ENCODE results near the gene CAPN9.
"Not testable (repeated sequence)": the region's sequence is repeated elsewhere in the genome, so short reads cannot be mapped to it uniquely, and the experiment has no call there.

CAPN9 gene

GRCh38 chr1:230833511-230833910 lies 86.3 kb downstream of the CAPN9 start:
- no peak for ATAC-seq (replicated peaks; ENCODE audit: extremely low read depth, poor library complexity, severe bottlenecking)
- H3K4me1 Mint-ChIP-seq = no peaks in the 10 kb centered on the region
- H3K27ac Mint-ChIP-seq (ENCODE audit: low read depth) = no peak overlapping the region

GRCh38 chr1:230834292-230834691 lies 87.1 kb downstream of the CAPN9 start:
- H3K4me3 Mint-ChIP-seq = no peak overlapping the region
- H3K4me1 Mint-ChIP-seq = no peaks in the 10 kb centered on the region
- no peaks in the 10 kb centered on the region for H3K9me3 Mint-ChIP-seq
- DNase-seq (ENCODE audit: low spot score in 2 of 2) = no peak
- ATAC-seq (replicated peaks; ENCODE audit: extremely low read depth, poor library complexity, severe bottlenecking) = no peak
- H3K27ac Mint-ChIP-seq (ENCODE audit: low read depth) = no peak overlapping the region
- H3K36me3 Mint-ChIP-seq (ENCODE audit: insufficient read depth) = peaks cover 1% of the 10 kb centered on the region
- H3K27me3 Mint-ChIP-seq = peaks cover 35% of the 10 kb centered on the region

More at GRCh38 chr1:230833511-230833910, 86.3 kb downstream of the CAPN9 start:
- Mint-ChIP-seq H3K27me3 (peaks cover 35% of the 10 kb centered on the region), H3K36me3 (ENCODE audit: insufficient read depth) (peaks cover 1% of the 10 kb centered on the region), H3K4me3 (no peak overlapping the region), H3K9me3 (no peaks in the 10 kb centered on the region)
- DNase-seq (ENCODE audit: low spot score in 2 of 2) = no peak

GRCh38 chr1:230836347-230836746 lies 89.2 kb downstream of the CAPN9 start:
- Mint-ChIP-seq H3K9me3 (no peaks in the 10 kb centered on the region), H3K36me3 (ENCODE audit: insufficient read depth) (peaks cover 1% of the 10 kb centered on the region), H3K4me3 (no peak overlapping the region), H3K27me3 (peaks cover 35% of the 10 kb centered on the region), H3K27ac (ENCODE audit: low read depth) (no peak overlapping the region), H3K4me1 (no peaks in the 10 kb centered on the region)
- no peak for DNase-seq (ENCODE audit: low spot score in 2 of 2)
- ATAC-seq (replicated peaks; ENCODE audit: extremely low read depth, poor library complexity, severe bottlenecking) = no peak

- no peak overlapping the region for H3K4me3 Mint-ChIP-seq
- DNase-seq (ENCODE audit: low spot score in 2 of 2) = no peak
- no peaks in the 10 kb centered on the region for H3K4me1 Mint-ChIP-seq
- no peak overlapping the region for H3K27ac Mint-ChIP-seq (ENCODE audit: low read depth)
- ATAC-seq (replicated peaks; ENCODE audit: extremely low read depth, poor library complexity, severe bottlenecking) = no peak
- H3K9me3 Mint-ChIP-seq = no peaks in the 10 kb centered on the region
- peaks cover 33% of the 10 kb centered on the region for H3K27me3 Mint-ChIP-seq
- H3K36me3 Mint-ChIP-seq (ENCODE audit: insufficient read depth) = peaks cover 1% of the 10 kb centered on the region
Observed at GRCh38 chr1:230836793-230837192, 89.6 kb downstream of the CAPN9 start.

GRCh38 chr1:230839173-230839572 lies 92.0 kb downstream of the CAPN9 start:
- no peak overlapping the region for H3K4me3 Mint-ChIP-seq
- H3K4me1 Mint-ChIP-seq = no peaks in the 10 kb centered on the region
- peaks cover under 1% of the 10 kb centered on the region for H3K36me3 Mint-ChIP-seq (ENCODE audit: insufficient read depth)
- DNase-seq (ENCODE audit: low spot score in 2 of 2) = no peak
- no peak overlapping the region for H3K27ac Mint-ChIP-seq (ENCODE audit: low read depth)
- ATAC-seq (replicated peaks; ENCODE audit: extremely low read depth, poor library complexity, severe bottlenecking) = no peak
- H3K9me3 Mint-ChIP-seq = no peaks in the 10 kb centered on the region
- peaks cover 10% of the 10 kb centered on the region for H3K27me3 Mint-ChIP-seq

GRCh38 chr1:230842801-230843200 lies 95.6 kb downstream of the CAPN9 start:
- H3K4me1 Mint-ChIP-seq = no peaks in the 10 kb centered on the region
- DNase-seq (ENCODE audit: low spot score in 2 of 2) = no peak
- H3K4me3 Mint-ChIP-seq = no peak overlapping the region
- H3K27me3 Mint-ChIP-seq = no peaks in the 10 kb centered on the region
- no peak overlapping the region for H3K27ac Mint-ChIP-seq (ENCODE audit: low read depth)
- ATAC-seq (replicated peaks; ENCODE audit: extremely low read depth, poor library complexity, severe bottlenecking) = no peak
- H3K36me3 Mint-ChIP-seq (ENCODE audit: insufficient read depth) = peaks cover 2% of the 10 kb centered on the region
- no peaks in the 10 kb centered on the region for H3K9me3 Mint-ChIP-seq

GRCh38 chr1:230843503-230844309 lies 96.5 kb downstream of the CAPN9 start:
- no peak overlapping the region for H3K27ac Mint-ChIP-seq (ENCODE audit: low read depth)
- no peaks in the 10 kb centered on the region for H3K27me3 Mint-ChIP-seq
- H3K4me3 Mint-ChIP-seq = no peak overlapping the region
- H3K36me3 Mint-ChIP-seq (ENCODE audit: insufficient read depth) = peaks cover 2% of the 10 kb centered on the region
- no peaks in the 10 kb centered on the region for H3K4me1 Mint-ChIP-seq
- DNase-seq (ENCODE audit: low spot score in 2 of 2) (no peak), ATAC-seq (replicated peaks; ENCODE audit: extremely low read depth, poor library complexity, severe bottlenecking) (no peak)
- no peaks in the 10 kb centered on the region for H3K9me3 Mint-ChIP-seq

GRCh38 chr1:230844561-230844960 lies 97.4 kb downstream of the CAPN9 start:
- ATAC-seq (replicated peaks; ENCODE audit: extremely low read depth, poor library complexity, severe bottlenecking) (no peak), DNase-seq (ENCODE audit: low spot score in 2 of 2) (no peak)
- no peak overlapping the region for H3K4me3 Mint-ChIP-seq
- H3K36me3 Mint-ChIP-seq (ENCODE audit: insufficient read depth) = peaks cover 2% of the 10 kb centered on the region
- no peaks in the 10 kb centered on the region for H3K4me1 Mint-ChIP-seq
- no peaks in the 10 kb centered on the region for H3K9me3 Mint-ChIP-seq
- H3K27me3 Mint-ChIP-seq = no peaks in the 10 kb centered on the region
- no peak overlapping the region for H3K27ac Mint-ChIP-seq (ENCODE audit: low read depth)

- not testable (repeated sequence) for H3K36me3 Mint-ChIP-seq (ENCODE audit: insufficient read depth); H3K9me3 Mint-ChIP-seq; H3K27ac Mint-ChIP-seq (ENCODE audit: low read depth); H3K27me3 Mint-ChIP-seq; DNase-seq (ENCODE audit: low spot score in 2 of 2); H3K4me1 Mint-ChIP-seq; ATAC-seq (replicated peaks; ENCODE audit: extremely low read depth, poor library complexity, severe bottlenecking); H3K4me3 Mint-ChIP-seq
Observed at GRCh38 chr1:230845184-230845583, 98.0 kb downstream of the CAPN9 start.

GRCh38 chr1:230848235-230848634 lies 101.0 kb downstream of the CAPN9 start:
- ATAC-seq (replicated peaks; ENCODE audit: extremely low read depth, poor library complexity, severe bottlenecking) (no peak), DNase-seq (ENCODE audit: low spot score in 2 of 2) (no peak)
- Mint-ChIP-seq H3K36me3 (ENCODE audit: insufficient read depth) (peaks cover 2% of the 10 kb centered on the region), H3K4me3 (no peak overlapping the region), H3K27me3 (no peaks in the 10 kb centered on the region), H3K4me1 (no peaks in the 10 kb centered on the region), H3K27ac (ENCODE audit: low read depth) (no peak overlapping the region), H3K9me3 (no peaks in the 10 kb centered on the region)

- DNase-seq (ENCODE audit: low spot score in 2 of 2) (no peak), ATAC-seq (replicated peaks; ENCODE audit: extremely low read depth, poor library complexity, severe bottlenecking) (no peak)
- H3K9me3 Mint-ChIP-seq = no peaks in the 10 kb centered on the region
- no peaks in the 10 kb centered on the region for H3K36me3 Mint-ChIP-seq (ENCODE audit: insufficient read depth)
- H3K27me3 Mint-ChIP-seq = no peaks in the 10 kb centered on the region
- no peak overlapping the region for H3K27ac Mint-ChIP-seq (ENCODE audit: low read depth)
- no peak overlapping the region for H3K4me3 Mint-ChIP-seq
- no peaks in the 10 kb centered on the region for H3K4me1 Mint-ChIP-seq
Observed at GRCh38 chr1:230849451-230850224, 102.5 kb downstream of the CAPN9 start.

- Mint-ChIP-seq H3K9me3 (no peaks in the 10 kb centered on the region), H3K27me3 (no peaks in the 10 kb centered on the region), H3K4me1 (no peaks in the 10 kb centered on the region), H3K36me3 (ENCODE audit: insufficient read depth) (no peaks in the 10 kb centered on the region), H3K27ac (ENCODE audit: low read depth) (no peak overlapping the region), H3K4me3 (no peak overlapping the region)
- DNase-seq (ENCODE audit: low spot score in 2 of 2) = no peak
- no peak for ATAC-seq (replicated peaks; ENCODE audit: extremely low read depth, poor library complexity, severe bottlenecking)
Observed at GRCh38 chr1:230850547-230850946, 103.4 kb downstream of the CAPN9 start.

GRCh38 chr1:230851291-230851691 lies 104.1 kb downstream of the CAPN9 start:
- H3K27ac Mint-ChIP-seq (ENCODE audit: low read depth) = no peak overlapping the region
- ATAC-seq (replicated peaks; ENCODE audit: extremely low read depth, poor library complexity, severe bottlenecking) (no peak), DNase-seq (ENCODE audit: low spot score in 2 of 2) (no peak)
- H3K9me3 Mint-ChIP-seq = no peaks in the 10 kb centered on the region
- H3K4me3 Mint-ChIP-seq = no peak overlapping the region
- no peaks in the 10 kb centered on the region for H3K27me3 Mint-ChIP-seq
- no peaks in the 10 kb centered on the region for H3K4me1 Mint-ChIP-seq
- H3K36me3 Mint-ChIP-seq (ENCODE audit: insufficient read depth) = no peaks in the 10 kb centered on the region

Measured in central memory CD8-positive, alpha-beta T cell (primary cell).